ENCODE measurements around the gene PRRT2. TPM values are rescaled to one million over a fixed set of nuclear protein-coding genes. Genes with fewer than 3 reads are reported as not detected.
A peak's percentile ranks its signal among the peaks of the same experiment; 100 is the strongest.
"Not testable (repeated sequence)": the region's sequence is repeated elsewhere in the genome, so short reads cannot be mapped to it uniquely, and the experiment has no call there.

PRRT2 gene
- polyA plus RNA-seq, 3 donors, result 15.4 to 22.5 (median 21.6) TPM

DNA sequence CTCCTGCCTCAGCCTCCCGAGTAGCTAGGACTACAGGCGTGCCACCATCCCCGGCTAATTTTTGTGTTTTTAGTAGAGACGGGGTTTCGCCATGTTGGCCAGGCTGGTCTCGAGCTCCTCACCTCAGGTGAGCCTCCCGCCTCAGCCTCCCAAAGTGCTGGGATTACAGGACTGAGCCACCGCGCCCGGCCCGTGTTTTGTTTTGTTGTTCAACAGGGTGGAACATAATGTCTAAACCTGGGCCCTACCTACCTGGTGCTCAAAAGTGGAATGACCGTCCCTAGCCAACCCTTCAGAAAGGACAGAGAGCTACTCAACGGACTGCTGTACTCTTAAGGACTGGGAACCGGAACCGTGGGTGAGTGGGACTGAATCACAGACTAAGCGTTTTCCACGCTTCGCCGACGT is 22.2 kb upstream of the PRRT2 start:
- DNase-seq, result no peak

DNA sequence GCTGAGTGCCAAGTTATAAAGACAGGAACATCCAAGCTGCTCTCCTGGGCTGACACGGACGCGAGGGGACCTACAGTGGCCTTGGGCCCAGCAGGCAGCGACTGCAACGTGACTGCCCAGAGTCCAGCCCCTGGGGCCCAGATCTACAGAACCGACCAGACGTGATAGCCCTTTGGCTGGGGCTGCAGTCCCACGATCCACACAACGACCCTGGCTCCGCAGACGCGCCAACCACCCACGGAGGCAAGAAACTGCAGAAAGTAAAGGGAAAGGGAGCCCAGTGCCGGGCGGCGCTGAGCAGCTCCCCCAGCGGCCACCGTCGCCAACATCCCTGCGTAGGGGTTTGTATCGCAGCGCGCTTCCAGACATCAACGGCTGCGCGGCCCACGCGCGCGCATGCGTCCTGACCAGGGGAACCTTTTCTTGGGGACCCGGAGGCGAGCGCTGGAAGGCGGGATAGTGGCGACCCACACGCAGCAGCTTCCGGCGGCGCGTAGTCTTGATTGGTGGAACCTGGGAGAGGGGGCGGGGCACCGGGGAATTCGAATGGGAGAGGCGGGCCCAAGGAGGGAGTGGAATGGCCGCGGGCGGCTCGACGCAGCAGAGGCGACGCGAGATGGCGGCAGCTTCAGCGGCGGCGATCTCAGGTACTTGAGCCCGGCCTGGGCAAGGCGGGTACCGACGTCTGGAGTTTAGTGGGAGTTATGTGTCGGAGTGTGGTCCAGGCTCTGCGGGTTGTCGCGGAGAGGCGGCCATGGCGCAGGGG is 21.6 kb upstream of the PRRT2 start, which contains the start of gene KIF22:
Gene KIF22, plus strand, starts transcription at position 569 of the 766 bp plus-strand sequence. Its CDS starts 9 bp downstream, at position 578.
- peak; percentile 99 for DNase-seq

DNA sequence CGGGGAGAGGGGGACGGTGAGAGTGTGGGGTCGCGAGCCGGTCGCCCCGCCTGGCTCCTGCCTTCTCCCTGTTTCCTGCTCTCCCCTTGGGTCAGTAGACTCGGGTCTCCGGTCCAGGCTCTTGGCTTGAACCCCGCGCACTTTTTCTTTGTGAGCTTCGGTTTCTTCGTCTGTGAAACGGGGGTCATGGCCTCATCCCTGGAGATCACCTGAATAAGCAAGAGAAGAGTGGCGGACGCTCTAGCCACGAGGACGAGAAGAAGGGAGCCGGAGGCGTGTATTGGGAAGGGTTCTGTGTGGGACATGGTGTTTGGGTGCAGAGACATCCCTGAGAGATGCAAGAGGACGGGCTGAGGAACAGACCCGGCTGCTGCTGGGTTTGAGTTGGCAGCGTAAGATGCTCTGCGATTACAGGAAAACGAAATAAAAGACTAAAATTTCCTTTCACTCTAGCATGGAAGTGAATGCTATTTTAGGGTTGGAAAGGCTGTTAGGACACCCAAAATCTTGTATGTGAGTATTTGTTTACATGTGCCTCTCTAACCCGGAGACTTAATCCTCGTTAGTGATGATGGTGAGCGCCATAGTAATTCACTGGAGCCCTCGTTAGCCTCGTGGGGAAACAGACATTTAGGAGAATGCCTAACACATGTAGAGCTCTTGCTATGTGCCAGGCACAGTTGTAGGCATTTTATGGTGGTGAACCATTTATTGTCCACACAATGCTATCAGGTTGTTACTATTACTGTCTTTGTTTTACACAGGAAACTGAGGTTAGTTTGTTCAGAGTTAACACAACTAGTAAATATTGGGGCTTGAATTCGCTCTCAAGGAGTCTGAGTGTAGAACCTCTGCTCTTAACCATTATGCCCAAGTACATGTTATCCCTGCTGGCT is 20.8 kb upstream of the PRRT2 start:
- DNase-seq, result no peak

DNA sequence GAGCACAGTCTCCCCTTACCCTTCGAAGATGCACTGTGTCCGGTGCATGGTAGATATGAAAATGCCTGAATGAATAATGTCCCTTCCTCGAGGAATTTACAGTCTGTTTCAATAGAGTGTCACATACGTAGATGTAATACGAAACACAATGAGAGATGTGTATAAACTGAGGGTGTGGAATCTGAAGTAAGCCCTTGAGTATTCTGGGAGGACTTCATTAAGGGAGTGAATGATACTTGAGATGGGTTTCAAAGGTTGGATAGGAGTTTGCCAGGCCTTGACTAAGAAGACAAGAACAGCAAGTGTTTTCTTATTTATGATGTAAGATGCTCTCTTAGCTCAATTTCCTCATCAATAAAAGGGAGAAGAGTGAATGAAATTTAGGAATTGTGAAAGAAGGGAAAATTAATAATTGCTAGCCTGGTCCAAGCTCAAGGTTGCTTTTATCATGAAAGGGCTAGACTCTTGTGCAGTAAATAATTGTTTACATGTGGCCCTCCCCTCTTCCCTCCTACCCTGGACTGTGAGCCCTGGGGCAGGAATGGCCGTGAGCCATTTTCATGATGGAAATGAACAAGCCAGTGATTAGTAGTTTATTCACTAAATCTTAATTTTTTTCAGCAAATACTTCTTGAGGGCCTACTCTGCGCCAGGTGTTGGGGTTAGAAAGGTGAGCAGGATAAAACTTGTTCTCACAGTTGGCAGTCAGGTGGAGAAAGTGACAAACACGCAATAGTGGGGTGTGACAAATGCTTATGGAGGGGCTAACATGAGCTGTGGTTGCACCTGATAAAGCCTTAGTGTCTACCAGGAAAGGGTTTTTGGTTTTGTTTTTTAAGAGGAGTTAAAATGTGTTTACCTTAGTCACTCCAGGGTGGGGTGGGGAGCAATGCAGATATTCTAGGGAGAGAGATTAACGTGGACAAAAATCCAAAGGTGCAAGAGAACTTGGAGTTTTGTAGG is 19.9 kb upstream of the PRRT2 start:
- no peak for DNase-seq

DNA sequence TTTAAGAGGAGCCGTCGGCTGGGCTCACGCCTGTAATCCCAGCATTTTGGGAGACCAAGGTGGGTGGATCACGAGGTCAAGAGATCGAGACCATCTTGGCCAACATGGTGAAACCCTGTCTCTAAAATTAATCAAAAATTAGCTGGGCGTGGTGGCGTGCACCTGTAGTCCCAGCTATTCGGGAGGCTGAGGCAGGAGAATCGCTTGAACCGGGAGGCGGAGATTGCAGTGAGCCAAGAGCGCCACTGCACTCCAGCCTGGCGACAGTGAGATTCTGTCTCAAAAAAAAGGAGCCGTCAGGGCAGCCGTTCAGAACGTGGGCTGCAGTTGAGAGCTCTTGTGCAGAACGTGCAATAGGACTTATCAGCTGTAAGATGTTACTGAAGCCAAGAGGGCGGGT is 18.8 kb upstream of the PRRT2 start:
- not testable (repeated sequence) for DNase-seq

DNA sequence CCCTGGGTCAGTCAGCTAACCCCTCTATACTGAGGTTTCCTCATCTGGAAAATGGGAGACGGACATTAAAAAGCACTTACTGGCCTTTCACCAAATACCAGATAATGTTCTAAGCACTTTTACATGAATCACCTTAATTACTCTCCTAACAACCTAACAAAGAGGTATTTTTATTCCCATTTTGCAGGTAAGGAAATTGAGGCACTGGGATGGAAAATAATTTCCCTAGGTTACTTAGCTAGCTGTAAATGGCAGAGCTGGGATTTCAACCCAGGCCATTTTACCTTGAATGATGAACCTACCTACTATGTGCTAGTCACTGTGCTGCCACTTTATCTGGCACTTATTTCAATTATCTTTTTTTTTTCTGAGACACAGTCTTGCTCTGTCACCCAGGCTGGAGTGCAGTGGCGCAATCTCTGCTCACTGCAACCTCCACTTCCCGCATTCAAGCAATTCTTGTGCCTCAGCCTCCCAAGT is 17.7 kb upstream of the PRRT2 start:
- no peak for DNase-seq

DNA sequence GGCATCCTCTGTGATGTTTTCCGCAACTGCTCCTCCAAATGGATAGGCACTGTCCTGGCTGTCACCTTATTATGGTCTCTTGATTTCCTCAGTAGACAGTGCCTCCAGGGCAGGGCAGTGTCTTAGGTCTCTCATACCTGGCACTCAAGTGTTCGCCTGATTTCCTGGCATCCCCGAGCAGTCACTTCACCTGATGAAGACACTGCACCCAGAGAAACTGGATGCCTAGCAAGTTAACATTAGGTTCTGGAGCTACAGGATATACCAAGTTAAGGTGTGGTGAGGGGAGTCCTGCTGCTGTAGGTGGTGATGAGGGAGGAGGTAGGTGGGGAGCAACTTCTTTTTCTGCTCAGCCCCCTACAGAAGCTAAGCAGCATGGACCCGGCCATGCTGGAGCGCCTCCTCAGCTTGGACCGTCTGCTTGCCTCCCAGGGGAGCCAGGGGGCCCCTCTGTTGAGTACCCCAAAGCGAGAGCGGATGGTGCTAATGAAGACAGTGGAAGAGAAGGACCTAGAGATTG is 9.5 kb upstream of the PRRT2 start:
- DNase-seq, result no peak

DNA sequence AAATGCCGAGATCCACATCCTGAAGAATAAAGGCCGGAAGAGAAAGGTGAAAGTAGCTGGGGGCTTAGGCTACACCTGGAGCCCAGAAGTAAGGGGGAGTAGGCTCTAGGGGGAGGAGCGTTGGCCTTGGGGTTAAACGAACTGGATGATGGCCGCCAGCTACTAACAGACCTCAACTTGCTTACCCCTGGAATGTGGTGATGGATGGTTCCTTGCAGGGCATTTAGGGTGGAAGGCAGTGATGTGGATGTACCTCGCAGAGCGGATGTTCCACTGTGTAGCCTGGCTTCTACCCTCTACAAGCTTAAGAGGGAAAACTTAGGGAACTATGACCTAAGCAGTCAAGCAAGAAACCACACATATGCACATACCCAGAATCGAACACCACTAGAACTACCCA is 8.0 kb upstream of the PRRT2 start:
- DNase-seq, result no peak

DNA sequence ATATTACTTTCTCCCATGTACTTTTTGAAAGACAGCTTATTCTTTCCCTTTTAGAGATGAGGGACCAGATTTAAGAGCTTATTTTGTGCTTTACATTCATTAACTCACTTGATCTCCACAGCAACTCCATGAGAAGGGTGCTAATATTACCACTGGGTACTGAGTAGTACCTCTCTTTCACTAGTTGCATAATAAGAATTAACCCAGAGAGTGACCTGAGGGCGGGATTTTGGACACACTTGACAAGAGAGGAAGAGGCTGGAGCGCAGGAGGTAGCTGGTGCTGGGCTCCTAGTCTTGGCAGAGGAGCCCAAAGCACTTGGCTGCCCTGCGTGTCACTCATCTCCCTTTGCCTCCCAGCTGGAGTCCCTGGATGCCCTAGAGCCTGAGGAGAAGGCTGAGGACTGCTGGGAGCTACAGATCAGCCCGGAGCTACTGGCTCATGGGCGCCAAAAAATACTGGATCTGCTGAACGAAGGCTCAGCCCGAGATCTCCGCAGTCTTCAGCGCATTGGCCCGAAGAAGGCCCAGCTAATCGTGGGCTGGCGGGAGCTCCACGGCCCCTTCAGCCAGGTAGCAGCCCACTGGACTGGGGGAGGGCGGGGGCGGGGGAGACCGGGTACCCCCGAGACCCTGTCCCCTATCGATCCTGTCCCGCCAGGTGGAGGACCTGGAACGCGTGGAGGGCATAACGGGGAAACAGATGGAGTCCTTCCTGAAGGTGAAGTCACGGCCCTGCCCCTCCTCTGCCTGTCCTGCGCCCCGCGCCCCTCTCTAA is 7.3 kb upstream of the PRRT2 start:
- DNase-seq, result no peak

DNA sequence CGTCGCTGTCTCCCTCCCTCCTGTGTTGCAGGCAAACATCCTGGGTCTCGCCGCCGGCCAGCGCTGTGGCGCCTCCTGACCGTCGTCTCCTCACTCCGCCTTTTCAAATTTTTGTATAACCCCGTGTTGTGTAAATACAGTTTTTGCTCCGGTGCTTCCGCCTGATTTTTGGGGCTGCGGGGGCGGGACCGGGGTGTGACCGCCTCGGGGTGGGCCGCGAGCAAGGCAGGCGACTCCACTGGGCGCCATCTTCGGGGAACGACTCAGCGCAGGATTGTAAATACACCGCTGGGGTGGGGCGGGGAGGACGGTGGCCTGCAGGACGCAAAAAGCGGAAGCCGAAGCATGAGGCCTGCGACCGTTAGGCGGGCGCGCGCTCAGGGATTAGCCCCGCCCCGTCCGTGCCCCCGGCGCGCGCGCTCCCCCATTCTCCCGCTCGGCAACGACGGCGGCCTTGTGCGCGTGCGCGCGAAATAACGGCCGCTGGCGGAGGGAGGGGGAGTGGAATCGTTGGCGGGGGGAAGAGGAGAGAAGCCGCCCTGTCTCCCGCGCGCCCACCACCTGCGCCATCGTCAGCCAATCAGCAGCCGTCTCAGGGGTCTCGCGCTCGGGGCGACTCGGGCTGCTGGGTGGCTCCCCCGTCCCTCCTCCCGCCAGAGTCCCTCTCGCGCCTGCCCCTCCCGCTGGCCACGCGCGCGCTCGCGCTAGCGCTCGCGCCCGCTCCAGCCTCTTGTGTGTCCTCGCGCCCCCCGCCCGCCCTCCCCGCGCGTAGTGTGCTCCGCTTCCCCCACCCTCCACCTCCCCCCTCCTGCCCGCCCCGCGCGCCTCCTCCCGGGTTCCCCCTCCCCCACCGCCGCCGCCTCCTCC is 6.5 kb upstream of the PRRT2 start:
- DNase-seq, result peak; percentile 97

DNA sequence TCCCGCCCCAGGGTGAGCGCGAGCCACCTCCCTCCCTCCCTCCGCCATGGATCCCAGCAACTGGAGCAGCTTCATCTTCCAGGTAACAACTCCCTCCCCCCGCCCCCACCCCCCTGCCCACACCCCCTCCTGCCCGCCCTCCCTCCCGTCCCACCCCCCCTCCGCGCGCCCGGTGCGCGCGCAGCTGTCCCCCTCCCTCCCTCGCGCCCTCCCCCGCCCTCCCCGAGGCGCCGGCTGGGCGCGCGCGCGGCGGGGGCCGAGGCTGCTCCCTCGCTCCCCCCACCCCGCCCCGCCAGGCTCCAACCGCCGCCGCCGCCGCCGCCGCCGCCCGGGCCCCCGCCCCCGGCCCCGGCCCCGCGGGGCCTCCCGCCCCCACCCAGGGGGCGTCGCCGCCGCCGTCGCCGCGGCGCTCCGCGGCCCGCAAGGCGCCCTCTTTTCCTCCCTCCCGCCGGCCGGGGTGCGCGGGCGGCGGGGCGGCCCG is 5.9 kb upstream of the PRRT2 start, which contains the start of gene MAZ:
Gene MAZ, plus strand, starts transcription at position 431 of the 481 bp plus-strand sequence. CDS start 173 bp downstream, outside the sequence.
- no peak for DNase-seq

DNA sequence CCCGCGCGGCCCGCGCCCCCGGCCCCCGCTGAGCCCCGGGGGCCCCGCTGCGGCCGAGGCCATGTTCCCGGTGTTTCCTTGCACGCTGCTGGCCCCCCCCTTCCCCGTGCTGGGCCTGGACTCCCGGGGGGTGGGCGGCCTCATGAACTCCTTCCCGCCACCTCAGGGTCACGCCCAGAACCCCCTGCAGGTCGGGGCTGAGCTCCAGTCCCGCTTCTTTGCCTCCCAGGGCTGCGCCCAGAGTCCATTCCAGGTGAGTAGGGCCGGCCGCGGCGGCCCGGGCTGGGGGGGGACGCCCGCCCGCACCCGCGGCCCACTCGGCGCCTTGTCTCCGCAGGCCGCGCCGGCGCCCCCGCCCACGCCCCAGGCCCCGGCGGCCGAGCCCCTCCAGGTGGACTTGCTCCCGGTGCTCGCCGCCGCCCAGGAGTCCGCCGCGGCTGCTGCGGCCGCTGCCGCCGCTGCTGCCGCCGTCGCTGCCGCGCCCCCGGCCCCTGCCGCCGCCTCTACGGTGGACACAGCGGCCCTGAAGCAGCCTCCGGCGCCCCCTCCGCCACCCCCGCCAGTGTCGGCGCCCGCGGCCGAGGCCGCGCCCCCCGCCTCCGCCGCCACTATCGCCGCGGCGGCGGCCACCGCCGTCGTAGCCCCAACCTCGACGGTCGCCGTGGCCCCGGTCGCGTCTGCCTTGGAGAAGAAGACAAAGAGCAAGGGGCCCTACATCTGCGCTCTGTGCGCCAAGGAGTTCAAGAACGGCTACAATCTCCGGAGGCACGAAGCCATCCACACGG is 5.2 kb upstream of the PRRT2 start:
- DNase-seq, result no peak

DNA sequence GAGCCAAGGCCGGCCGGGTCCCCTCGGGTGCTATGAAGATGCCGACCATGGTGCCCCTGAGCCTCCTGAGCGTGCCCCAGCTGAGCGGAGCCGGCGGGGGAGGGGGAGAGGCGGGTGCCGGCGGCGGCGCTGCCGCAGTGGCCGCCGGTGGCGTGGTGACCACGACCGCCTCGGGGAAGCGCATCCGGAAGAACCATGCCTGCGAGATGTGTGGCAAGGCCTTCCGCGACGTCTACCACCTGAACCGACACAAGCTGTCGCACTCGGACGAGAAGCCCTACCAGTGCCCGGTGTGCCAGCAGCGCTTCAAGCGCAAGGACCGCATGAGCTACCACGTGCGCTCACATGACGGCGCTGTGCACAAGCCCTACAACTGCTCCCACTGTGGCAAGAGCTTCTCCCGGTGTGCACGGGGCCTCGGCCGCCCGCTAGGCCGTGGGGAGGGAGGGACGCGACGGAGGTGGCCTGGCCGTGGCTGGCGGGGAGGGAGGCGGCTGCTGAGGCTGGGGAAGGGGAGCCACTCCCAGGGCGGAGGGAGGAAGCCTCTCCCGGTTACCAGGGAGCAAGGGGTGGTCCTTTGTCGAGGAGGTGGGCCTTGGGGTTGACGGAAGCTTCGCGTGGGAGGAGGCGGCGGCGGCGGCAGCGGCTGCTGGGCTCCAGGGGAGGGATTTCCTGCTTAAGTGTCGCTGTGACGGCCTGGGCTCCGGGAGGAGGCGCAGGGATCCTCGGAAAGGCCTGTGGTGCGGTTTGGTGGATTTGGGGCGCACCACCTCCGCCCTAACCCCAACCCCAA is 4.4 kb upstream of the PRRT2 start:
- DNase-seq, result peak; percentile 91

DNA sequence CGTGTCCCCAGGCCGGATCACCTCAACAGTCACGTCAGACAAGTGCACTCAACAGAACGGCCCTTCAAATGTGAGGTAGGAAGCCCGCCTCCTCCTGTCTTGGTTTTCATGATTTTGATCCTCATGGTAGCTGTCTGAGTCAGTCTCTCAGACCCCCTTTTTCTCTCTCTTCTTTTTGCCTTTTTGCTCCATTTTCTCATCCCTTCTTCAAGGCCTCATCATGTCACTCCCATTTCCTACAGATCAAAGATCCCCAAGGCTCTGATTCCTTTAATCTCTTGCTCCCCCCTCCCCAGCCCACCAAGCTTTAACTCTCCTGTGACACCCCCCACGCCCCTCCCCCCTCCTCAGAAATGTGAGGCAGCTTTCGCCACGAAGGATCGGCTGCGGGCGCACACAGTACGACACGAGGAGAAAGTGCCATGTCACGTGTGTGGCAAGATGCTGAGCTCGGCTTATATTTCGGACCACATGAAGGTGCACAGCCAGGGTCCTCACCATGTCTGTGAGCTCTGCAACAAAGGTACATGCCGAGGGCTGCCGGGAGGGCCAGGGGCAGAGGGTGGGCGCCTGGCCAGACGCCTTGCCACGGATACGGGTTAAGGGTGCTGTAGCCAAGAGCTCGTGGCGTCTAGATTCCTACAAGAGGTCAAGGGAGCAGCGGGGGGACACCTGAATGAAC is 3.6 kb upstream of the PRRT2 start:
- DNase-seq, result no peak

DNA sequence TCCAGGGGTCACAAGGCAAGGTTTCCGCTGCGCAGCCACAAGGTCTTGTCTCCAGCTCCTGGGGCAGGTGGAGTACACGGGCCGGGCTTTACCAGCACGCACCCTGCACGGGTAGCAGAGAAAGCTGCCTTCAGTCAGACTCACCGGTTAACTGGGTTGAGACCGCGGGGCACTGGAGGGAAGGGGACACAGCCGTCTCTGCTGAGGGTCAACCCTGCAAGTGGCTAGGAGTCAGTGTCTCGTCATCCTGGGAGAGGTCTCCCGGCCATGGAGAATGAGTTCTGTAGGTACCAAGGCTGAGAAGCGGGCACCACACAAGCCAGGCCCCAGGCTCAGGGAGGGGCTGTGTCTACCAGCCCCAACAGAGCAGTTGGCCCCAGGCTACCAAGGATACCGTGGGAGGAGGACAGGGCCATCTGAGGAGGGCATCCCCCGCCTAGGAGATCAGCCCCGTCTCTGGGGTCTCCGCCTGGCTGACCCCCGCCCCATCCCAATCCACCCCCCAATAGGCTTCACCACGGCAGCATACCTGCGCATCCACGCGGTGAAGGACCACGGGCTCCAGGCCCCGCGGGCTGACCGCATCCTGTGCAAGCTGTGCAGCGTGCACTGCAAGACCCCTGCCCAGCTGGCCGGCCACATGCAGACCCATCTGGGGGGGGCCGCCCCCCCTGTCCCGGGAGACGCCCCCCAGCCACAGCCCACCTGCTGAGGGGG is 2.8 kb upstream of the PRRT2 start:
- no peak for DNase-seq
